T-helper 22 cell (primary cell): Measurements from ENCODE around the gene SMURF1.
"Not testable (repeated sequence)": the region's sequence is repeated elsewhere in the genome, so short reads cannot be mapped to it uniquely, and the experiment has no call there.

ENCODE experiments used
- DNase-seq: peaks from one replicate; pipeline ENCODE4 v3.0.0-alpha.2; 2020; ENCODE audit warnings: low read depth

SMURF1 gene

DNA sequence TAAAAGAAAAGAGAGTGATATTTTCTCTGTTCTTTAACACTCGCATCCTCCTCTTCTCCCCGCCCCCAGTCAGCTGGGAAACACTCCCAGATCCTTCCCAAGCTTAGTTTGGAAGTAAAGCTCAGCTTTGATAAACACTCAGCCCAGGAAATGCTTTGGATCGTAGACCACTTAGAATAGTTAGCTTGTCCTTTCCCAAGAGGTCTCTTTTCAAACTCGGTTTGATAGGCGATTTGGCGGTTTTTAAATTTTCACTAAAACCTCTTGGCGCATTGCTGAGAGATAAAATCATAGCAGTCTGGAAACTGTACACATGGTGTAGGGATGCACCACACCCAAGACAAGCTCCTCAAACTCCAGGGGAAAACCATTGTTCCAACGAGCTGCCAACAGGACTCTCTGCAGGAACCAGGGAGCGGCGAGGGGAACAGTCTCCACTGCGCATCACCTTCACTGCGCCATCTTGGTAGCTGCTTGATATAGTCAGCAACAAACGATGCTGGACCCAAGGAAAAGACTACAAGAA is 22.3 kb downstream of the SMURF1 start:
- no peak for DNase-seq

DNA sequence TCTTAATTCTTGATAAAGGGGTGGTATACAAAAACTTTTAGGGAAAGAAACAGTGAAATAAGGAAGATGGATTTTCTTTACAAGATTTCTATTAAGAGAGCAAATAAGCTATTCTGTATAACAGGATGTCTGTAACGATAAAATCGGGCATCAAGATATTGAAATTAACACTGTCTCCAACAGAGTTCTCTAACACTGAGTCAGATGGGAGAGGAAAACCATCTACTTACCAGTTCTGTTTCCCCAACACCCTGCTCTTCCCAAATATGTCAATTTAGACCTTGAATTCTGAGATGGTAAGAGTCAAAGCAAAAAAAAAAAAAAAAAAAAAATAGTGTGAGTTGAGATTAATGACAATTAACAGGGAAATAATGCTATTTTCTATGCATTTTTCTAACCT is 23.0 kb downstream of the SMURF1 start:
- no peak for DNase-seq

DNA sequence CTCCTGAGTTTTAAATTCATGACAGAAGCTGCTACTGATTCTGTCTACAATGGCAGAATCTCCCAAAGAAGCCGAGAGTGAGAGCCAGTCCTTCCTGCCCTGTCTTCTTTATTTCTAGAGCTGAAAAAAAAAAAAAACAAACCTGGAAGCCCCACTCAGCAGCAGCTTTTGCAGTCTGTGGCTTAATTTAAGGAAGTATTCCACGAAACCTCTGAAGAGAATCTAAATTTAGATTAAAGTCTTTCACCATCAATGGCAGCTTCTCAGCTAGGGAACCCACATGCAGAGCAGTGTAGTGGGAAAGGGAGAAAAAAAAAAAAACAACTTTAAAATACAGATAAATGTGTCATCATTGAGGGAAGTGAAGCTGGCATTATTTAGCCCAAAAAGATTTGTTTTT is 23.4 kb downstream of the SMURF1 start:
- no peak for DNase-seq

DNA sequence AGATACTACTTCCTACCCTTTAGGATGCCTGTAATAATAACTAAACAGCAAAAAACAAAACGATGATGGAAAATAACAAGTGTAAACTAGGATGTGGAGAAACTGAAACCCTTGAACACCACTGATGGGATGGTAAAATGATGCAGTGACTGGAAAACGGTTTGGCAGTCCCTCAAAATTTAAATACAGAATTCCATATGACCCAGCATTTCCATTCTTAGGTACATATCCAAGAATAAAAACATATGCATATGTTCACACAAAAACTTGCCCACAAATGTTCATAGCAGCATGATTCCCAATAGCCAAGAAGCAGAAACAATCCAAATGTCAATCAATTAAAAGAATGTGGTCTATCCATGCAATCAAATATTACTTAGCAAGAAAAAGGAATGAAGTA is 25.8 kb downstream of the SMURF1 start:
- no peak for DNase-seq

DNA sequence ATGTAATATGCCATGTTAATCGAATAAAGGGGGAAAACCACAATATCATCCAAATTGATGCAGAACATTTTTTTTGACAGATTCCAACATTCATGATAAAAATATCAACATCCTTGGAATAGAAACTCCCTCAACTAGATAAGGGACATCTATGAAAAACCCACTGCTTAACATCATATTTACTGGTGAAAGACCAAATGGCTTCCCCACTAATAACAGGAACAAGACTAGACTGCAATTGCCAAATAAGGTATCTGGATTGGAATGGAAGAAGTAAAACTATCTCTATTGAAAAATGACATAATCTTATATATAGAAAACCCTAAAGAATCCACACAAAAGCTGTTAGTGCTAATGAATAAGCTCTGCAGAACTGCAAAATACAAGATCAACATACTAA is 27.8 kb downstream of the SMURF1 start:
- DNase-seq, result no peak

DNA sequence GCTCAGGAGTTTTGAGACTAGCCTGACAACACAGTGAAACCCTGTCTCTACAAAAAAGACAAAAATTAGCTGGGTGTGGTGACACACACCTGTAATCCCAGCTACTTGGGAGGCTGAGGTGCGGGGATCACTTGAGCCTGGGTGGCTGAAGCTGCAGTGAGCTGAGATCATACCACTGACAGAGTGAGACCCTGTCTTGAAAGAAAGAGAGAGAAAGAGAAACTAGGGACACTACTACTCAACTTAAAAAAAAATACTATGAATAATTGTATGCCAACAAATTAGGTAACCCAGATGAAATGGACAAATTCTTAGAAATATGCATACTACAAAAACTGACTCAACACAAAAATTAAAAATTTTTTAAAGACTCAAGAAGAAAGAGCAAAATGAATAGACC is 28.5 kb downstream of the SMURF1 start:
- DNase-seq, result no peak

DNA sequence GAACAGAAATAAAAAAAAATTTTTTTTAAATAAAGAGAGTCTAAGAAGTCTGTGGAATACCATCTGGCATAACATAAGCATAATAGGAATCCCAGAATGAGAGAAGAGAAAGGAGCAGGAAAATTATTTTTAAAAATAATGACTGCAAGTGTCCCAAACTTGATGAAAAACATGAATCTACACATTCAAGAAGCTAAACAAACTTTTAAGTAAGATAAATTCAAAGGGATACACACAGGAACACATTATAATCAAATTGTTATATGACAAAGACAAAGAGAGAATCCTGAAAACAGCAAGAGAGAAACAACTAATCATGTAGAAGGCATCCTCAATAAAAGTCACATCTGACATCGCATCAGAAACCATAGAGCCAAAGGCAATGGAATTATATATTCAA is 30.9 kb downstream of the SMURF1 start:
- no peak for DNase-seq

DNA sequence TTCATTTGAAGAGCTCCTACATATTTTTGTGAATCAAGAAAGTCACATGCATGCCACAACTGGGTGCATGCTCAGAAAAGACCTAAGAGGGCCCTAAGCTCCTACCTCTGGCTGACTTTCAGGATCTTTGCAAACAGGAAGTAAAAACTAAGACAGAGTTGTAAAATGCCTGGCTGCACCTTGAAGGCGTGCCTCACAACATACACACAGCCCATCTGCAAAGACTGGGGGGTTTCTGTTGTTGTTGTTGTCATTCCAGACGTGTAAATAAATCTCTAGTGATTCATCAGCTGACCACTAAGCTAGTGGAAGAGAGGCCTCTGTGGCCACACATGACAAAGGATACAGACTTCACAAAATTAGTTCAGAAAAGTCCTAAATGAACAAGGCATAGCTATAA is 31.8 kb downstream of the SMURF1 start:
- no peak for DNase-seq

DNA sequence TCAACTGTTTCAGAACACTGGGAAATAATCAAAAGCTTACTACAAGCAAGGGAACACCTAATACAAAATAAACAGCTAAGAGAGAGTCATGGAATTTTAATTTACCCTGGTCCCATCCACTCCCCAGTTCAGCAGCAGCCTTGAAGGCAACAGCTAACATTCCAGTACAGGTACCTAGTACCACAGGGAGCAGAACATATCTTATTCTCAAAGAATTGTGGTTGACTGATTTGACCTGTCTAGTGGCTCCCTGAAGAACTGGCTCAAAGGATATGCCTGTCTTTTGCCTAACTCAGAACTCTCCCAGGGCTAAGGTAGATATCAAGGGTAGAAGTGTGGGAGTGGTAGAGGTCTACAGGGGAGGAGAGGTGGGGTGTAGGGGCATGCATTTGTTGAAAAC is 32.3 kb downstream of the SMURF1 start:
- no peak for DNase-seq

DNA sequence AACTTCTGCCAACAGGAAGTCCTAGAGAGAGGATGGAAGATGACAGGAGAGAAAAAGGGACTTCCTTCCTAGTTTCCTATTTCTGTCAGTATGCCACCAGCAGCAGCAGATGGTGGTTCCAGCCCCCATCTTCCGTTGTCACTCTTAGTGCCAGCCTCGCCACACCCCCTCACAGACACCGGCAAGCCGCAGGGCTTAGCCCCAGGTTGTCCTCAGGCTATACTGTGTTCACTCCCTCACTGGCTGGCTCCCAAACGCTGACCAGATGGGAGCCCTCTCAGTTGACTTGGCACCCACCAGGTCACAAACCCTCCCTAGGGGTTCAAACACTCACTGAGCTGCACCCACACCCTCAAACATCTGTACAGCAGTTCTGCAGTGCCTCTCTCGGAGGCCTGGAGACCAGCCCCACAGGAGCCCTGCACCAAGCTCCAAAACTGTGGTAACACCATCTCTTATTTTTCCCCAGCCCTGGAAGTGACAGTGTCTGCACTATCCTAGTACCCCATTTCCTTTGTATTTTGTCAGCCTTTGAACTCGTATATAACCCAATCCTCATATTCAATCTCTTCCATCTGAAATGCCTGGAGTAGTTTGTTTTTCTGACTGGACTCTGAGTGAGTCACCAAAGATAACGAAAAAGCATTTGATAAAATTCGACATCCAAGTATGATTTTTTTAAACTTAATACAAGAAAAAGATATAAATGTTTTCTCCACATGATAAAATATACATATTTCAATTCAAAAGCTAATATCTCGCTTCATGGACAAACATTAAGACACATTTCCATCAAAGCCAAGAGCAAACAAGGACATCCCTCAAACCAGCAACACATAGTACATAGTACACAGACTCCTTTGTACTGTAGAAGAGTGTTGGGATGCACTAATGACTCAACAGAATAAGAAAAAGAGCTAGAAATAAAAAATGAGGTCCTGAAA is 34.5 kb downstream of the SMURF1 start:
- DNase-seq, result no peak

DNA sequence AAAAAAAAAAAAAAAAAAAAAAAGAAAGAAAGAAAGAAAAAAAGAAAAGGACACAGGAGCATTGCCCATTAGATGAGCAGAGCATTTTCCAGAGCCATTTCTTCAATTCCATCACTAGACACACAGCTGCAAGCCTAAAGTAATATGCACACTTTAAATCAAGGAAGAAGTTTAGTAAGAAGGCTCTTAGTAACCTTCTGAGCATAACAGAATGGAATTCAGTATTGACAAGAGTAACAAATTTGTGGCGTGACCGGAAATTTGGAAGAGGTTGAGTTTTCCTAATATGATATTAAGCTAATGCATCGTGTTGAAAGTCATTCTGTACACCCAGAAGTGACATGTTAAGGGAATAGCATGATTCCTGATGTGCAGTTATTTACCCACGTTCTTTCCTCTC is 35.3 kb downstream of the SMURF1 start:
- no peak for DNase-seq

DNA sequence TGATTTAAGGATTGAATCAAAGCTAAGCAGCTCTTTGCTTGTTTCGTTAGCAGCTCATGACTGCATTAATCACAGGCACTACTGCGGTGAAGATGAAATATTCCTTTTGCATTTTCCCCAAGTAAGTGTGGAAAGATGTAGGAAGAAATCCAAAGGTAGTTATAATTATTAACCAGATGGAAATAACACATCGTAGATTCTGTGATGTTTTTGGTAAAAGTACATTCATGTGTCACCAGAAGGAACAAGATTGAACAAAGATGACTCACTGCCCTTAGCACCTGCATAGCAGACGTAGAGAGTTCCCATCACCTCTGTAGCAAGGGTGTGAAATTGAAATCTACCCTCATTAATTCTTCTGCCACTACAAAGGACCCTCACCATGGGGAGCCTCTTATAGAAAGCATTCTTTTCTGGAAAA is 37.1 kb downstream of the SMURF1 start:
- no peak for DNase-seq

DNA sequence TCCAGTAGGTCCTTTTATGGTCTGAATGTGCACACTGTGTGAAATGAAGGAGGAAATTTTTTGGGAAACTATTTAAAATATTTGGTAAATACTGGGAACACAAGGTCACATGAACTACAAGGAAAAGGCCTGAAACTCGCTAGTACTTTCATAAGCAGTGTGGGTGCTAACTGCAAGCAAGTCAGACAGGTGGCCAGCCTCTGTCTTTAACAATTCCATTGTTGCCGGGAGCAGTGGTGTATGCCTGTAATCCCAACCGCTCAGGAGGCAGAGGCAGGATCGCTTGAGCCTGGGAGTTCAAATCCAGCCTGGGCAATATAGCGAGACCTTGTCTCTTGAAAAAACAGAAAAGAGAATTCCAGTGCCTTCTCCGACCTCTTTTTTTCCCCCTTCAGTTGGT is 37.5 kb downstream of the SMURF1 start:
- DNase-seq, result no peak

DNA sequence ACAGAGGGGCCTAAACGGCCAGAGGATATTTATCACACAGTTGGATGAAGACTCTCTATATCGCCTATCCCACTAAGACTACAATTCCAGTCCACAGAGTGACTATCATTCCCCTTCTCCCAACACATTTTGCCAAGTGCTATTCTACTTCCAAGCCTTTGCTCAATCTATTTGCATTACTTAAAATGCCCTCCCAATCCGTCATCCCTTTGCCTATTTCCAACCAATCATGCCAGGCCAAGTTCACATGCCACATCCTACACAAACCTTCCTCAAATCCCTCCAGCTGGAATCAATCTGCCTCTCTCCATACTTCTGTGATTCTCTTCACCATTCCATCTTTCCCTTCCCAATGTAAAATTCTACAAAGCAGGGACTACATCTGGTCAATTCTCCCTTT is 38.2 kb downstream of the SMURF1 start:
- DNase-seq, result no peak

DNA sequence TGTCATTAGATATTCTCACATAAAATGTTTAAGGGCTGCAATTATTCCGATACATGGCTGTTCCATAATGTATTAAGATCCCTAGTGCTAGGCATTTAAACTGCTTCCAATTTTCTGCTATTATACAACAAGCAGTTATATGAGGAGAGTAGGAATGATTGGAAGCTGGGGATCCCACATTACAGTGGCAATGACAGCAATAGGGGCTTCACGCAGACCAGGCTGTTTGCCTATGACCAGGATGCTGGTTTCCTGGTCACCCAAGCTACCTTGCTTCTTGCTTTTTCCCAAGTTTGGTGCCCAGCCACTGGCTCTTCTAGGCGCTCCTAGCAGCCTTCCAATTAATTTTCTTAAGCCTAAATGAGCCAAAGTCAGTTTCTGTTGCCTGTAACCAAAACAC is 39.3 kb downstream of the SMURF1 start:
- no peak for DNase-seq

DNA sequence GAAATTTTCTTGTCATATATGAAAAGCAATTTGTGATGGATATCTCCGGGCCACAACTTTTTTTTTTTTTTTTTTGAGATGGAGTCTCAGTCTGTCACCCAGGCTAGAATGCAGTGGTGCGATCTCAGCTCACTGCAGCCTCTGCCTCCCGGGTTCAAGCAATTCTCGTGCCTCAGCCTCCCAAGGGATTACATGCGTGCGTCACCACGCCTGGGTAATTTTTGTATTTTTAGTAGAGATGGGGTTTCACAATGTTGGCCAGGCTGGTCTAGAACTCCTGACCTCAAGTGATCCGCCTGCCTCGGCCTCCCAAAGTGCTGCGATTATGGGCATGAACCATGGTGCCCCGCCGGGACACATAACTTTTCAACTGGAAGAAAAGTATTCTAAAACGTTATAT is 40.1 kb downstream of the SMURF1 start:
- DNase-seq, result not testable (repeated sequence)

DNA sequence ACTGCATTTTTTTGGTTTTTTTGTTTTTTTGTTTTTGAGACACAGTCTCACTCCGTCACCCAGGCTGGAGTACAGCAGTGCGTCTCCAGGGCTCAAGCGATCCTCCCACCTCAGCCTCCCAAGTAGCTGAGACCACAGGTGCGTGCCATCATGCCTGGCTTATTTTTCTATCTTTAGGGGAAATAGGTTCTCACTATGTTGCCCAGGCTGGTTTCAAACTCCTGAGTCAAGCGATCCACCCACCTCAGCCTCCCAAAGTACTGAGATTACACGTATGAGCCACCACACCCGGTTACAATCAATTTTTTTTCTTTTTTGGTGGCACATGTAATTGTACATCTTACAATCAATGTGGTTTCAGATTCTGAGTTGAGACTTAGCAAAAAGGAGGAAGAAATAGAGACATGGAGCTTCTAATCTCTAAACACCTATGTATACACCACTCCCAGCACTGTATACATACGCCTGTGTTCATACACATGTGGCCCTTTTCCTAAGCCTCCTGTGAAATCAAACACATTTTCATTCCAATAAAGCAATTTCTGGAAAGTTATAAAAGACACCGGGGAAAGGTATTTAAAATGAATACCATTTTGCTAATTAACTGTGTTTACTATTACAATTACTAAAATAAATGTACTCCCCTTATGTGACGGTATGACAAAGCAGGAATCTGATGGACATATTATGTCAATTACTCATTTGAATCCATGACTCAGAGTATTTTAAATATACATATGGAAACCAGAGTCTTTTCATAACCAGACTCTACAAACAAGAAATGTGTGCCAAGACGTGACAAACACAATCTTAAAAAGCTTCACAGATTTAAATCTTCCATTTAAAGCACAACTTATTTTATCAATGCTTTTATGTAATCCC is 40.9 kb downstream of the SMURF1 start:
- DNase-seq, result no peak

DNA sequence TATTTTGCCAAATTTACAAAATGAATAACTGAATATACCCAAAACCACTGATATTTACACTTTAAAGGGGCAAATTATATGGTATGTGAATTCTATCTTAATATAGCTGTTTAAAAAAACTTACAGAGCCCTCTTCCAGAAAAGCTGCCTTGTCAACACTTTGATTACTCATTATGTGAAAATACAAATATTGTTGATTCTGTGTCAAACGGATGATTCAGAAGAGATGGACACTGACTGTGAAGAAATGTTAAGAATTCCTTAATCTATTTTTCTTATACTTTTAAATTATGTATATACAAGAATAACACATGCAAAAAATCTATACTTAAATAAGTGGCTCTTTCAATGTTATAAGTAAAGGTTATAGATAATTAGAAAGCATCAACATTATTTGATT is 41.5 kb downstream of the SMURF1 start:
- DNase-seq, result no peak

DNA sequence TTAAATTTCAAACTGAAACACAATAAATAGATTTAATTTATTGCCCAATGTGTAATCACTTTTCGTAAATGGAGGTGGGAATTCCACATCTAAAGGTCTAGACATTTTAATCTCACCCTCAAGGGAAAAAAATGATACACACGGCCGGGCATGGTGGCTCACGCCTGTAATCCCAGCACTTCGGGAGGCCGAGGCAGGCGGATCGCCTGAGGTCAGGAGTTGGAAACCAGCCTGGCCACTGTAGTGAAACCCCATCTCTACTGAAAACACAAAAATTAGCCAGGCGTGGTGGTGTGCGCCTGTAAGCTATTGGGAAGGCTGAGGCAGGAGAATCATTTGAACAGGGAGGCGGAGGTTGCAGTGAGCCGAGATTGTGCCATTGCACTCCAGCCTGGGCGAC is 42.4 kb downstream of the SMURF1 start:
- not testable (repeated sequence) for DNase-seq

DNA sequence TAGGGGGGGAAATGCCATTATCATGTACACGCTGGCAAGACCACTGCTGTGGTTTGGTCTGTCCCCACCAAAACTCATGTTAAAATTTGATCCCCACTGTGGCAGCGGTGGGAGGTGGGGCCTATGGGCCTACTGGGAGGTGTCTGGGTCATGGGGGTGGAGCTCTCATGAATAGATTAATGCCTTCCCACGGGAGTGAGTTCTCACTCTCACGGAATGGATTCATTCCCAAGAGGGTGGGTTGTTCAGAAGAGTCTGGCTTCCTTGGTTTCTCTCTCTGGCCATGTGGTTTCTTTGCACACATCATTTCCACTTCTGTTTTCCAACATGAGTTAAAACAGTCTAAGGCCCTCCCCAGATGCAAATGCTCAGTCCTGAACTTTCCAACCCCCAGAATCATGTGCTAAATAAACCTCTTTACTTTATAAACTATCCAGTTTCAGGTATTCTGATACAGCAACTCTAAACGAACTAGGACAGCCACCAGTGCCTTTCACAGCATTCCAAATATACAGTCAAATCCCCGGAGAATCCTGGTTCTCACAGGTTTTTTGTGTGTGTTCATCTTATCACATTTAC is 44.3 kb downstream of the SMURF1 start:
- no peak for DNase-seq

DNA sequence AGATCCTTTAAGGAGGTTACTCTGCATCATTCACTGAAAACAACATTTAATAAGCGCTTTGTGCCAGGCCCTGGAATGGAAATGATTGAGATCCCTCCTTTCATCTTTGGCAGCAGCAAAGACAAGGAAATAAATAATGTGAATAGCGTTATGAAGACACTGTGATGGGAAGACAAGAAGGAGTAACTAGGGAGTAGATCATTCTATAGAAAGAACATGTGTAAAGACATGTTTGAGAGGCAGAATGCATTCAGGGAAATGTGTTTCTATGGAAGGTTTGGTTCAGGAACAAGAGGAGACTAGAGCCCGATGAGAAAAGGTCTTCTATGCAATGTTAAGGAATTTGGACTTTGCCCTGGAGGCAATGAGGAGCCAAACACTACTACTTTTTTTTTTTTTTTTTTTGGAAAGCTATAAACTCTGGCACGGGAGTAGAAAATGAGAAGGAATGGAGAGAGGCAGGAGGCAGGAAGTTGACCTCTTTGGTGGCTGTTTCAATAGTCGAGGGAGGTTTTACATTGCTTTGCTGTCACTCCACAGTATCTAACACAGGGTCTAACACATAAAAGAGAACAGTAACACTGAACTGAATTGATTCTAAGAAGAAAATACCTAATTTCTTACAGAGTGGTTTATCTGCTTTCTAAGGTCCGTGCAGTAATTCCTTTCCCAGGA is 44.9 kb downstream of the SMURF1 start:
- no peak for DNase-seq

DNA sequence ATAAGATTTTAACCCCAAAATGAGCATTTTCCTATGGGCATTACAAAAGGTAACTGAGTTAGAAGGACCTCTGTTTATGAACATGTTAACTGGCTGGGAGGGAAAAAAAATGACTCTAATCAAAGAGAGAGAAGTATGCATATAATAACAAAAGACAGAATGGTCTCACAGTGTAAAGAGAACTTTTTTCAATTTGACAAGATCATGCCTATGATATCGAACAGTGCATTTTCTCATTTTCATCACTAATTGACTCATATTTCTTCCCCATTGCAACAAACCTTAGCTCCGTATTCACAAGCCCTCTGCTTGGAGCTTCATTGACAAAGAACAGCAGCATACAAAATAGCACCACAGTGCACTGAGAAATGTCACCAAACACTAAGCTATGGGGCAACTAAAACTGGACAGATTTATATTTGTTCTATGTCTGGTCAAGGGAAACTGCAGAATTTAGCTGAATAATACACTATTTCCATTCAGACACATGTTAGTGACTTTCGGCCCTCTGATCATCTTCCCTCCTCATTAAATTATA is 45.6 kb downstream of the SMURF1 start:
- no peak for DNase-seq
